B cell (primary cell): ENCODE measurements around the gene UBE2E3. TPM values are rescaled to one million over a fixed set of nuclear protein-coding genes. Genes with fewer than 3 reads are reported as not detected.

ENCODE experiments used
- ATAC-seq: fragments of 200-7000 bp; cut with Tn5 transposase; one replicate; pipeline ENCODE4 v1.10.0; 2021; ENCODE audit warnings: low read depth, mild to moderate bottlenecking, moderate number of reproducible peaks, moderate library complexity
- CTCF ChIA-PET: fragments of 350-600 bp; sonication (Branson Sonifier 250); formaldehyde crosslinking; loops from one replicate; lab custom pipeline; 2021; ENCODE audit warnings: antibody characterized with exemption, inconsistent platforms; lab: Charles Lee
- POLR2A ChIA-PET: fragments of 350-600 bp; sonication (Branson Sonifier 250); formaldehyde crosslinking; loops from one replicate; lab custom pipeline; 2021; ENCODE audit warnings: antibody characterized with exemption; lab: Charles Lee
- DNase-seq: peaks from one replicate; pipeline ENCODE4 v3.0.0; 2013
- H2AFZ ChIP-seq: 2 replicates; pipeline ENCODE4 v1.6.1; 2012; ENCODE audit warnings: mild to moderate bottlenecking, low read depth, low read length; ENCODE audit not compliant: insufficient read depth, poor library complexity, severe bottlenecking
- H3K27ac ChIP-seq, 2 donors: 1 replicate in 1 of 2; 2 replicates in 1 of 2; pipeline ENCODE4 v1.5.1; 2012 to 2013; ENCODE audit warnings: low read length in 2 of 2, mild to moderate bottlenecking in 2 of 2, moderate library complexity in 1 of 2
- H3K27me3 ChIP-seq, 4 experiments: fragments of 200-600 bp in 1 of 4; sonication (generic) in 1 of 4; replicated peaks in 1 of 4; 1 replicate in 2 of 4; 2 replicates in 2 of 4; pipeline versions ENCODE4 v1.6.1 to v1.7.0; 2013 to 2016; ENCODE audit warnings: low read length in 3 of 4, mild to moderate bottlenecking in 2 of 4, mixed read lengths in 1 of 4, moderate library complexity in 1 of 4; ENCODE audit not compliant: insufficient read depth in 4 of 4, control insufficient read depth in 3 of 4; ENCODE audit errors: control extremely low read depth in 1 of 4
- H3K36me3 ChIP-seq, 2 experiments: replicated peaks in 1 of 2; 1 replicate in 1 of 2; 2 replicates in 1 of 2; pipeline versions ENCODE4 v1.6.1 to v1.7.1; 2013; ENCODE audit warnings: low read length in 1 of 2; ENCODE audit not compliant: insufficient read depth in 2 of 2, control insufficient read depth in 1 of 2; ENCODE audit errors: control extremely low read depth in 1 of 2, extremely low read depth in 1 of 2
- H3K4me1 ChIP-seq, 2 donors: fragments of 200-600 bp in 1 of 2; sonication (generic) in 1 of 2; 1 replicate in 1 of 2; 2 replicates in 1 of 2; pipeline versions ENCODE4 v1.5.1 to v1.6.1; 2013 to 2017; ENCODE audit warnings: low read length in 2 of 2; ENCODE audit not compliant: control insufficient read depth in 2 of 2, insufficient read depth in 2 of 2
- H3K4me2 ChIP-seq: replicated peaks from 2 replicates; pipeline ENCODE3; 2012; ENCODE audit warnings: mild to moderate bottlenecking, low read depth, low read length; ENCODE audit not compliant: poor library complexity, severe bottlenecking
- H3K4me3 ChIP-seq, 5 experiments: fragments of 200-600 bp in 1 of 5; sonication (generic) in 1 of 5; 1 replicate in 3 of 5; 2 replicates in 2 of 5; pipeline versions ENCODE4 v1.5.1 to v1.7.0; 2011 to 2016; ENCODE audit warnings: low read length in 4 of 5, mild to moderate bottlenecking in 4 of 5, low read depth in 2 of 5, control low read depth in 1 of 5, moderate library complexity in 1 of 5; ENCODE audit not compliant: insufficient read depth in 1 of 5; ENCODE audit errors: control extremely low read depth in 1 of 5, extremely low read depth in 1 of 5
- H3K79me2 ChIP-seq: fragments of 200-600 bp; sonication (generic); one replicate; pipeline ENCODE4 v1.6.0; 2016; ENCODE audit warnings: low read length; ENCODE audit not compliant: control insufficient read depth, insufficient read depth
- H3K9ac ChIP-seq: fragments of 200-600 bp; sonication (generic); 2 replicates; pipeline ENCODE4 v1.6.1; 2017; ENCODE audit warnings: mild to moderate bottlenecking, low read length, moderate library complexity
- H3K9me3 ChIP-seq, 3 donors: one replicate each; pipeline versions ENCODE4 v1.6.1 to v1.7.1; 2013; ENCODE audit warnings: low read length in 2 of 3; ENCODE audit not compliant: control insufficient read depth in 2 of 3, insufficient read depth in 1 of 3; ENCODE audit errors: control extremely low read depth in 1 of 3
- H4K20me1 ChIP-seq: 2 replicates; pipeline ENCODE4 v1.6.0; 2012; ENCODE audit warnings: mild to moderate bottlenecking, low read length; ENCODE audit not compliant: insufficient read depth, control insufficient read depth, poor library complexity, severe bottlenecking
- H3K27ac Mint-ChIP-seq: one replicate; pipeline ENCODE4 v1.8.0; 2021; ENCODE audit warnings: mixed read lengths
- H3K27me3 Mint-ChIP-seq: one replicate; pipeline ENCODE4 v1.8.0; 2021; ENCODE audit warnings: mixed read lengths
- H3K4me1 Mint-ChIP-seq: one replicate; pipeline ENCODE4 v1.8.0; 2021; ENCODE audit warnings: mixed read lengths
- H3K4me3 Mint-ChIP-seq: one replicate; pipeline ENCODE4 v1.8.0; 2021; ENCODE audit warnings: mixed read lengths
- H3K9me3 Mint-ChIP-seq: one replicate; pipeline ENCODE4 v1.8.0; 2022; ENCODE audit warnings: mixed read lengths; ENCODE audit not compliant: insufficient read depth
- CTCF ChIP-seq: fragments of 200-600 bp; IDR thresholded peaks from one replicate; pipeline ENCODE4 v1.8.0; 2022; ENCODE audit warnings: antibody characterized with exemption, mild to moderate bottlenecking
- EZH2 ChIP-seq: IDR thresholded peaks from 2 replicates; pipeline ENCODE4 v1.6.1; 2012; ENCODE audit warnings: borderline replicate concordance, low read depth, mild to moderate bottlenecking, moderate library complexity, low read length; ENCODE audit not compliant: insufficient read depth, poor library complexity, severe bottlenecking
- WGBS: methylation state at CpG from one replicate; pipeline ENCODE4 v1.1.5; 2013; ENCODE audit warnings: missing lambda C conversion rate; ENCODE audit not compliant: insufficient coverage; 5-methylcytosine and 5-hydroxymethylcytosine counted together
- intact Hi-C: fragments of 100-400 bp; cut with micrococcal nuclease; formaldehyde crosslinking; loops from one replicate; pipeline ENCODE4 v1.10.0; 2022
- polyA plus RNA-seq: library from polyadenylated mRNA; depleted of rRNA; stranded (reverse); fragments of >200 nt; gene quantifications from 2 replicates; pipeline ENCODE4 v1.2.3, GENCODE V29; 2012
- total RNA-seq, 2 donors: library from RNA; stranded (reverse); fragments of 120-200 nt in 1 of 2; gene quantifications; 1 replicate in 1 of 2; 2 replicates in 1 of 2; pipeline versions ENCODE4 v1.2.3 to v1.2.4, GENCODE V29; 2013 to 2022

The UBE2E3 gene
- total and polyA plus RNA-seq, 2 donors (not counting 1 experiment from before 2014, with no cell fraction given): 26.7 to 31.6 TPM

DNA sequence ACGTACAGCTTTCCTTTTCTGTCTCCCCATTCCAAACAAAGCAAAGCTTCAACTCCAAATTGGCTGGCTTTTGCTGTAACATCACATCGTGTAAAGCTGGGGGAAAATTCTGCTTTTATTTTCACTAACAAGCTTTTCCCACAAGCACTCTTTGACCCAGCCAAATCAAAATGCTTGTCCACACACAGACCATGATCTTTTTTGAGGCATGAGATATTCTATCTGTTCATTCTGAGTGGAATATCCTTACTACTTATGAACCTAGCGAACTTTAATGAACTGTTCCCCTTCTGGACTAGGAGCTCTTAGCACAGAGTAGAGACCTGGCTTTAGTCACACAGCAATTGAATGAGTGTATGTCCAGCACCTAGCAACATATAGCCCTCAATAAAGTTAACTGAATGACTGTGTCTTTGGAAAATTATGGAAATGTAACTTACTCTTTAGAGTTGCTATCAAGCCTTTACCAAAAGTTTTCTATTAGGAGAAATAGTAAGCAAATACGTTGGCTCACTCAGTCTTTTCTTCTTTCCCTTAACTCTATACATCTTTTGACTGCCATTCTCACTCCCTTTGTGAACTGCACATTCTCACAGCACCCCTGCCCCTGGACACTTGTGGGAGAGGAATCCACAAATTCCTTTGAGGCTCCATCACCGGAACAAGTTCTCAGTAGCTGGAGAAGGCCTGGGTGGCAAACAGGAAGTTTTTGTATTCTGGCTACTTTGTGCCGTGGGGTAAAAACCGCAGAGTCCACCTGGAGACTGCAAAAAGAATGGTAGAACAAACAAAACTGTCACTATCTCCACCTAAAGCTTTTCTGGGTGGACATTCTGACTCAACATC, 1.3 kb upstream of the UBE2E3 start:
- Mint-ChIP-seq H3K27ac (peak overlapping the region; percentile 92), H3K4me3 (peak overlapping the region; percentile 87), H3K9me3 (no peaks in the 10 kb centered on the region), H3K27me3 (no peaks in the 10 kb centered on the region), H3K4me1 (peaks cover 32% of the 10 kb centered on the region)
- H3K9me3 ChIP-seq: no peaks in the 10 kb centered on the region
- intact Hi-C loops: loop anchor here (10.0 kb wide), 1 partner anchor 654 kb away; no protein-coding TSS in a partner anchor
- no peak for ATAC-seq
- TF ChIP-seq EZH2 (no peak), CTCF (no peak)
- no peaks in the 10 kb centered on the region for H3K27me3 ChIP-seq
- H3K4me1 ChIP-seq: peaks cover 24% of the 10 kb centered on the region in 2 donors
- ChIA-PET CTCF (interaction anchor here (0.9 to 3.8 kb wide), 5 partner anchors 10 to 488 kb away, joined by 3 to 11 read pairs (median 3); no protein-coding TSS in a partner anchor), POLR2A (interaction anchor here (0.7 kb wide), 1 partner anchor 645 kb away, joined by 3 read pairs; no protein-coding TSS in a partner anchor)
- H4K20me1 ChIP-seq: no peaks in the 10 kb centered on the region
- H3K4me3 ChIP-seq: peak overlapping the region in 2 of 5 experiments; percentile 68 to 69
- peak overlapping the region; percentile 78 for H2AFZ ChIP-seq
- DNase-seq: no peak
- no peaks in the 10 kb centered on the region for H3K36me3 ChIP-seq
- H3K4me2 ChIP-seq: peak overlapping the region; percentile 75
- WGBS: 84% methylated on average over 2 of the region's 7 CpGs
- peak overlapping the region in 1 of 2 donors; percentile 60 for H3K27ac ChIP-seq
- H3K79me2 ChIP-seq: no peaks in the 10 kb centered on the region
- H3K9ac ChIP-seq: peak overlapping the region; percentile 74
